GM18870 (cell line): ENCODE data around the gene WDR27.
"Not testable (repeated sequence)": the region's sequence is repeated elsewhere in the genome, so short reads cannot be mapped to it uniquely, and the experiment has no call there.

ENCODE experiments used
- ATAC-seq: cut with Tn5 transposase; IDR thresholded peaks from one replicate; pipeline ENCODE4 v1.9.1; 2021; ENCODE audit warnings: moderate library complexity; ENCODE audit not compliant: unreplicated experiment

Gene WDR27

DNA sequence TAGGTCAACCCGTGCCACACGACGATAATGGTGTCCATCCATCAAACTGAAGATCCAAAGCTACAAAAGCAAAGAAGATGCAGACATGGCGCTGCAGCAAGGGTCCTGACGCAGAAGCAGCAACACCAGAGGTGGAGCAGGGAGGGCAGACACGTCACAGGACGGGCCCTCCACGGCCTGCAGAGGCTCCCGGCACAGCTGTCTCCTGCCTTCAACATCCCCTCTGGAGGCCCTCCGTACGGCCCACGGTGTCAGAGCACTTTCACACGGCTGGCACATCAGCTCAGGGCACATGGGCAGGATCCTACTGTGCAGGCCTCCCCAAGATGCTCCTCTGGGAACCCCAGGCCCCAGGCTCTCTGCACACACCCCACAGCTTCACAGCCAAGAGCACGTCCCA lies 37.6 kb downstream of the WDR27 start:
- no peak for ATAC-seq

DNA sequence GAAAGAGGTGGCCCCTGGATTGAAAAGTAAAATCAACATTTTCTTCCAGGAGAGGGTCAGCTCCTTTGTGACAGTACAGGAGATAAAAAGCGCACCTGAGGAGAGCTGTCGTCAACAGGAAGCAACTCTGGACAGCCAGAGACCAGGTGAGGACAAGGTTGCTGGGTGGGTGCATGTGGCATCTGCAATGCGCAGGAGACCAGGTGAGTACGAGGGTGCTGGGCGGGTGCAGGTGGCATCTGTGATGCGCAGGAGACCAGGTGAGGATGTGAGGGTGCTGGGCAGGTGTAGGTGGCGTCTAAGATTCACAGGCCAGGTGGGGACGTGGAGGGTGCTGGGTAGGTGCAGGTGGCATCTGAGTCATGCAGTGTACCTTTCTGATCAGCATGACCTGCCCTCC lies 38.4 kb downstream of the WDR27 start:
- no peak for ATAC-seq

DNA sequence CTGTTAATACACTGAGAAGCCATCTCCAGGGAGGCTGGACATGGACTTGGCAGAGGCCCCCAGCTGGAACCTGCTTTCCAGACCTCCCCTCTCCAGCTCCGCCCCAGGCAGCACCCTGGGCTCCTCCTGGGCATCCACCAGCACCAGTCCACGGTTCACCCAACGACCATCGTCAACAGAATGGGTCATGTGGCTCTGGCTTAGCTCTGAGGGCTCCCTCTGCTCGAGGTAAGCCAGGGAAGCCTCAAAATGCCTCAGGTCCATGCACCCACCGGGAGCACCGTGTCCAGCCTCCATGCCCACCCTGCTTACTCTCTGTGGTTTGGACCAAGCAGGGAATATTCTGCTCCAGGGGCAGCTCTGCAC lies 40.5 kb downstream of the WDR27 start:
- ATAC-seq, result no peak

DNA sequence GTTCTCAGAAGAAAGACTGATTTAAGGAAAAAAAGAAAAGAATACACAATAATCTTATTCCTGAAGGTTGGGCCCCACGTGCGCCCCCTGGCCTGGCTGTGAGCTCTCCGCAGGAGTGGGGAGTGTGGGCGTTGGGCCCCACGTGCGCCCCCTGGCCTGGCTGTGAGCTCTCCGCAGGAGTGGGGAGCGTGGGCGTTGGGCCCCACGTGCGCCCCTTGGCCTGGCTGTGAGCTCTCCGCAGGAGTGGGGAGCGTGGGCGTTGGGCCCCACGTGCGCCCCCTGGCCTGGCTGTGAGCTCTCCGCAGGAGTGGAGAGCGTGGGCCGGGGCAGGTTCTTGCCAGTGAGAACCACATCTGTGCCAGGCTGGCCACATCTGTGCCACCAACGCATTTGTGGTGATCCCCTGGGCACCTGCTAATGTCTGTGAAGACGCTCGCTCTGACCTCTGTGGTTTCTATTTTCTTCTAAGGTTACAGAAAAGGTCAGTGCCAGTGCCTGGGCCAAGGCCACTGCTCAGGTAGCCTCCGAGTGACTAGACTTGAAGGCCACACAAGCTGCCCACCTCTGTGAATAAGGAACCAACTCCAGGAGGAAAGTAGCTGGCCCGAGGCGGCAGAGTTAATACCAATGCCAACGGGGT lies 41.0 kb downstream of the WDR27 start:
- ATAC-seq, result no peak

DNA sequence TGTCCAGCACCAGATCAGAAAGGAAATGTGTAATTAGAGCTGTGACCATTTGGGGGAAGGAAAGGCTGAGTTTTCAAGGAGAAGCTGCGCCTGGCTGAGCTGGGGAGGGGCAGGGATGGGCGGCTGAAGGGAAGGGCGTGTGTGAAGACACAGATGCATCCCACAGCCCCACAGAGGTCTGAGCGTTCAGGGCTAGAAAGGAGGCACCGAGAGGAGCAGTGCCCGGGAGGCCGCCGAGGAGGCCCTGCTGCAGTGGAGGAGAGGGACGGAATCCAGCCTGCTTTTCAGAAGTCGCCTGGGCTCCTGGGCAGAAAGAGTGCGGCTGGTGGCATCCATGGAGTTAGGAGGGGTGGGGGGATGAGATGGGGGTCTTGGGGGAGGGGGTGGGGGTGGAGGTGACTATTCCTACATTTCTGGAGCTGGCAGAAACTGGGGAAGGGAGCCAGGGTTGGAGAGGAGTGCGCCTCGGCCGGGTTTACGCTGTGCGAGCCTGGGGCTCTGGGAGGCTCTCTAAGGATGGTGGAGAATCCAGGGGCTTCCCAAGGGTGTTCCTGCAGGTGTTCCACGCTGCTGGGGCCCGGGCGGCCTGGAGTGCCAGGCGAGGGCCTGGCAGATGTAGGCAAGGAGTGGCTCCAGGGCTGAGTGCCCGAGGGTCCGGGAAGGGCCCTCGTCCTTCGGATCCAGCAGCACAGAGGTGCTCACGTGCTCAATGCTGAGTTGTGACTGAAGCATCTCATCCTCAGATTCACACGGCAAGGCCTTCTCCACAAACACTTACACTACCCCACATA lies 41.8 kb downstream of the WDR27 start:
- ATAC-seq, result no peak

DNA sequence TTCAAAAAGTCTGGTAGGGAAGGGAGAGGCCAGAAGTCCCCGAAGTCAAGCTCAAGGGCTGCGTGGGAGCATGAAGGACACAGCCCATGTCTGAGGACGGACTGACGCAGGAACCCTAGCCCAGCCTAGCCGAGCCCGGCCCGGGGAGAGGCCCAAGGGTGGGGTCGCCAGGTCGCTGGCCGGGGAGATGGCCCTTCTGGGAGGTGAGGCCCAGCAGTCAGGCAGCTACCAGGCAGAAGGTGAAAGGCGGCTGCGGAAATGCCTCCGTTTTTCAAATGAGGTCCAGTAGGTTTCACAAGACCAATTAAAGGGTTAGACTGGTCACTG lies 44.6 kb downstream of the WDR27 start:
- ATAC-seq, result no peak

DNA sequence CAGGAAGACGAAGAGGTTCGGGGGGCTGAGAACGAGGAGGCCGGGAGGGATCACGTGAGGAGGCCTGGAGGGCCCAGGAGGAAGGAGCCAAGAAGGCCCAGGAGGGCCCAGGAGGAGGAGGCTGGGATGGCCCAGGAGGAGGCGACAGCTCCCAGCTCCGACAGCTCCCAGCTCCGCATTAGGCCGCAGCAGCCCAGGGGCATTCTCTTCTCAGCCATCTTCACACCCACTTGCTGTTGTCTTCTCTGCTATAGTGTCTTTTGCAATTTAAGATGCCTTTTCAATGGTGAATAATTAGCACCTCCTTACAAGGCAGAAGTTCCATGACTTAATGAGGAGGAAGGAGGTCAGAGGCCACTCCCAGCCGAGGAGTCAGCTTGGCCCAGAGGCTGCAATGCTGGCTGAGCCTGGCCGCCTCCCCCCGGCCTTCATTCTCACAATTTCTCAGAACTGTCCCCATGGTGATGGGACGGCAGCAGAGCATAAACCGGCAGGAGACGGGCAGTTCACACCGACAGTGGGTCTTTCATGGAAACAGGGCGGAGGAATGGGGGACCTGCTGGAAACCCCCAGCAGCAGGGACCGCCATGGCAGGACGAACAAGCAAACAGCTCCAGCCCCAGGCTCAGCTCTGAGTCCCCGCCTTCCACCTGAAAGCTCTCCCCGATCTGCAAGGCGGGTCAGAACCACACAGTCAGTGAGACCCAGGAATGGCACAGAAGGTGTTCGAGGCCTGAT lies 45.1 kb downstream of the WDR27 start:
- no peak for ATAC-seq

DNA sequence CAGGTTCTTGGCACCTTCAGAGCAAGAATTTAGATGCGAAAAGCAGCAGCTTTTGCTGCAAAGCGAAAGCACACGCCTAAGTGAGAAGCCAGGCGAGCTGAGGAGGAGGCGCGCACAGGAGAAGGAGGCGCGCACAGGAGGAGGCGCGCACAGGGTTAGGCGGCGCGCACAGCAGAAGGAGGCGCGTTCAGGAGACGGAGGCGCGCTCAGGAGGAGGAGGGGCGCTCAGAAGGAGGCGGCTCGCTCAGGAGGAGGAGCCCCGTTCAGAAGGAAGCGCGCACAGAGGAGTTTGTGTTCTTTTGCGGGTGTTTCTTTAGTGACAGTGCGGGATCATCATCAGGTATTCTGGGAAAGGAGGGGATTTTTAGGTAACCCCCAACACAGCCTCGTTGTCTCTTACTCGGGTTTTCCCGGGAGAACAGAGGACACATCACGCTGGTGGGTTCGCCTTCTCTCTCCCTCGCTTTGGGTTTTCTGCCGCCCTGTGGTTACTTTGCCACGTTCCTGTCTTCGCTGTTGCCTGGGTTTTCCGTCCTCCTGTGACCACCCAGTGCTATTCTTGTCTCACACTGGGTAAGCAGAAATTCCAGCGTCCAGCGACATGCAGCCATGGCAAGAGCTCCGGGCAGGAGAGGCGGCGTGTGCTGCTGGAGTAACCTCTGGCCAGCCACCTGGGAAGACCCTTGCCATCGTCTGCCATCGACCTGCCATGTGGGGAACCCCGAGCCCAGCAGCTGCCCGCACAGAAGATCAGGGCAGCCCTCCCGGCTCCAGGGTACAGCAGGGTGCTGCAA lies 47.0 kb downstream of the WDR27 start:
- peak; percentile 66 for ATAC-seq

DNA sequence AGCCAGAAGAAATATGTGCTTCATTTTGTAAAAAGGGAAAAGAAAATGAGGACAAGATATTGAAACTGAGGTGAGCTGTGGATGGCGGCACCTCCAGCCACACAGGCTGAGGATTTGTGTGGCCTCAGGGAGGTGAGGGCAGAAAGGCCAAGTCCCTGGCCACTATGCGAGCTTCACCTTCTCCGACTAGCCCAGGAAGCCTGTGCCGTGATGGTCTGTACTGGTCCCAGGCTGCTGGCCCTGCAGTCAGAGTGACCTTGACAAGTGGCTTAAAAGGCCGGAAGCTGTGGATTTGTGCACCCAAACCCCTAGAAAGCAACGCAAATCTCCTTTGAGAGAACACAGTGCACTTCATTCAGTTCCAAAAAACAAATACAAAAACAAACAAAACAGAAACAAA lies 48.1 kb downstream of the WDR27 start:
- no peak for ATAC-seq

DNA sequence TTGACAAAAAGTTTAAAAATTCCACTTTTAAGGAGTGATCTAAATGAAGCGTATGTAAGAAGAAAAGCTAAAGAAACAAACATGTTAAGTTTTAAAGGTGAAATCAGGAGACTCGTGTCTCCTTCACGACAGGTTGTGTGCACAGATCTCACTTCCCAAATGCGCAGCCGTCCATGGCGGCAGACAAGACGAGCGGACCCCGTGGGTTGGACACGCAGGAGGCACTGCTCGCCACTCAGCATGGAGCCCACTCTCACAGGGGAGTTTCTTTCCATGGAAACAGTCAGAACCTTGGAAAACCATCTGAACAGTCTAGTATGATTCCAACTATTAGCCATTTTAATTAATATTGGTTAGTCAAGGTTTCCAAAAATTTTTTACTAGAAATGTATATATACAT lies 48.9 kb downstream of the WDR27 start:
- ATAC-seq, result no peak

DNA sequence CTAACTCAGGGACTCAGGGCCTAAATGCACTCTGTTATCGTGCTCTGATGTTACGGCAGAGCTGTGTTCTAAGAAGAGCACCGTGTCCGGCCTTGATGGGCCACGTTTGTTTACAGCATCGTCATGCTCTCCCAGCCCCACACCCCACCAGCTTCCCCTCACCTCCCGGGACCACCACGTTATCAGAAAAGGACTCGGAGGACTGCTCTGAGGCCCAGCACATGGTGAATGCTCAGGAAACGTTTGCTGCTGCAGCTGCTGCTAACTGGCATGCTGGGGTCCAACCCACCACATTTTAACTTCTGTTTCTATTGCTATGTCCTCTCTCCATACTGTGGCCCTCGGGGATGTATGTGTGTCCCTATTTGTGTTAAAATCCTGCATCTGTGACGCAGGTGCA lies 50.3 kb downstream of the WDR27 start:
- ATAC-seq, result no peak

DNA sequence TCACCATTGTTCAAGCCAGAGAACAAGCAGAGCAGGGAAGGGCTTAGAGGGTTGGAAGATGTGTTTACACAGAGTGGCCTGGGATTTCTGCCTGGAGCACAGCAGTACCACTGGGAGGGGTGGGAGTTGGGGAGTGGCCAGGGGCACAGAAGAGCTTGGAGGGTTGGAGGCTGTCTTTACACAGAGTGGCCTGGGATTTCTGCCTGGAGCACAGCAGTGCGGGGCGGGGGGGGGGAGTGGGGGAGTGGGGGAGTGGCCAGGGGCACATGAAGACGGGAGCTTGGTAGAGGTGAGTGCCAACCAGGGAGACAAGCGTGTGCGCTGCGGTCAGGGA lies 50.9 kb downstream of the WDR27 start:
- no peak for ATAC-seq

DNA sequence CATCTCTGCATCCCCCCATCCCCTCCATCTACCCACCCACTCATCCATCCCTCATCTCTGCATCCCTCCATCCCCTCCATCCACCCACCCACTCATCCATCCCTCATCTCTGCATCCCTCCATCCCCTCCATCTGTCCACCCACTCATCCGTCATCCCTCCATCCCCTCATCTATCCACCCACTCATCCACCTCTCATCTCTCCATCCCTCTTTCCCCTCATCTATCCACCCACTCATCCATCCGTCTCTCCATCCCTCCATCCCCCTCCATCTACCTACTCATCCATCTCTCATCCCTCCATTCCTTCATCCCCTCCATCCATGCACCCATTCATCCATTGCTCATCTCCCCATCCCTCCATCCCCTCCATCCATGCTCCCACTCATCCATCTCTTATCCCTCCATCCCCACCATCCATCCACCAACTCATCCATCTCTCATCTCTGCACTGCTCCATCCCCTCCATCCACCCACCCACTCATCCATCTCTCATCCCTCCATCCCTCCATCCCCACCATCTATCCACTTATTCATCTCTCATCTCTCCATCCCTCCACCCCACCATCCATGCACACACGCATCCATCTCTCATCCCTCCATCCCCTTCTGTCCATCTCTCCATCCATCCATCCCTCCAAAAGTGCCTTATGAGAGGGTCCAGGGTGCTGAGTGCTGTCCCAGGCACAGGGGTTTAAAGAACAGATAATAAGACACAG lies 51.4 kb downstream of the WDR27 start:
- ATAC-seq, result no peak

DNA sequence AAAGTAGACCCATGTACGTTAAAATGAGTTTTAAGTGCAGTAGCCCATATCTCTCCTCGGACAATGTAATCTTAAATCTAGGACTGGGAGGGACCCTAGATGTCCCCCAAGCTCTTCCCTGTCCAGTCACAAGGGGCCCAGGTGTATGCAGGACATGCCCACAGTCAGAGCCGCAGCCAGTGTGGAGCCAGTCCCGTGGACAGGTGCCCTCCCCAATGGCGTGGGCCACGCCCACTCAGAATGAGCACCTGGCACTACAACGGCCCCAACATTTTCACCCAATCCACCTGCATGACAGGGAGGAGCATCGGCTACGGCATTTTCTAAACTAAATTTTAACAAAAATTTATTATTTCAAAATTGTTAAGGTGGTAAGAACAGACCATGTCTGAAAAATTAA lies 53.2 kb downstream of the WDR27 start:
- ATAC-seq, result no peak

DNA sequence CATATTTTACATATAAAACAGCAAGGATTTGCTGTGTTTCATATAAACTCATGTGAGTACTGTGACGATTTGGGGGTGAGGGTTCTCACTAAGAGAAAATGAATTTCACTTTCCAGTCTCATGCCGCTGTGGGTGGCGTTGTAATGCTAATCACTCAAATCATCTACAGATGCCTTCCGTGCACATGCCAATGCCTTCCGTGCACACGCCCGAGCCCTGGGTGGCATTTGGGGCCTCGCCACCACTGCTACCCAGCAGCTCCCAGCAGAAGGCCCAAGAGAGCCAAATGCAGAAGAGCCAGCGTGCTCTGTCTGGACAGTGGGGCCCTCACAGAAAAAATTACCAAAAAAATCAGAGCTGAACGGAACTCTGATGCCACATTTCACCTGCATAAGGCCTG lies 53.7 kb downstream of the WDR27 start:
- ATAC-seq, result no peak

DNA sequence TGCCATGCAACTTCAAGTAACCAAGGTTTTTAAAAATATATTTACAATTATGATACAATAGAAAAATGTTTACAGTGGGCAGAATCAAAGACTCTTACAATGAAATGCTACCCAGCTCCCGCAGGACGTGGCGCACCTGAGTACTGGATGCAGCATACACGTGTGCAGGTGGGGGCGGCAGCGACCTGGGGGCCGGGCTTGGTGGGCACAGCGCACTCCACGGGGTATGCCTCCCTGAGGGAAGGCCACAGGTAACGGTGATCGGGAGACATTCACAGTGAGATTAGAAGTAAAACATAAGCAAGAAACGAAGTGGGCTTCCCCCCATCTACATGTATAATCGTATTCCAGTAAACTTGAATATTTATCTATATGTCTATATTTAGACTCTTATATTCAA lies 54.2 kb downstream of the WDR27 start:
- no peak for ATAC-seq

DNA sequence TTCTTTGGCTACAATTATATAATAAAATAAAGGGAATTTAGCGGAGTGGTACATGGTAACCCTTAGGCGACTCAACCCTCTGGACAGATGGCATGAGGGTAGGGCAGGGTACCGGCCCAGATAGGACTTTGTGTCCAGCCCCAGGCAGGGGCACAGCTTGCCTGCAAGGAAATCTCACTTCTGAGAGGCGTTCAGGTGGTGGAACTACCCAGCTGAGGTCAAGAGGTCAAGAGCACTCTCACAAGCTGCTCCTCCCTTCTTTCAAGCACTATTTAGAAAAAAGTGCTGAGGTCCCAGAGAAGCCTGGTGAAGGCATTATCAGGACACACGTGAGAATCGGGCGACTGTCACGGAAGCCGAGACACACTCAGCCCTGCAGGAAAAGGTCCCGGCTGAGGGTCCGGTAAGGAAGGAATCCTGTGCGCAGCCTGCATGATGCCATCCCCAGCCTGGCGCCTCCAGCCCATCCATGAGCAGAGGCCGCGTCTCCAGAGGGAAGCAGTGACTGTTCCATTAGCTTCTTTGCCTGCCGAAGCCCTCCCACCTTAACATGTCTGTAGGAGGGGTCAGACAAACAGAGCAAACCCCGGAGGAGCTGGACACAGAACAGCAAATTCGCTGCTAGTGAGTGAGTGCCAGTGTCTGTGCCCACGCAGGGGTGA lies 54.8 kb downstream of the WDR27 start:
- ATAC-seq, result no peak

DNA sequence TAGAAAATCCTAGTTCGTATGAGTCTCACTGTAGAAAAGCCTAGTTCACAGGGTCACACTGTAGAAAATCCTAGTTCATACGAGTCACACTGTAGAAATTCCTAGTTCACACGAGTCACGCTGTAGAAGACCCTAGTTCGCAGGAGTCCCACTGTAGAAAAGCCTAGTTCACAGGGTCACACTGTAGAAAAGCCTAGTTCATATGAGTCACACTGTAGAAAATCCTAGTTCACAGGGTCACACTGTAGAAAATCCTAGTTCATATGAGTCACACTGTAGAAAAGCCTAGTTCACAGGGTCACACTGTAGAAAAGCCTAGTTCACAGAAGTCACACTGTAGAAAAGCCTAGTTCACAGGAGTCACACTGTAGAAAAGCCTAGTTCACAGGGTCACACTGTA lies 56.4 kb downstream of the WDR27 start:
- ATAC-seq, result not testable (repeated sequence)

DNA sequence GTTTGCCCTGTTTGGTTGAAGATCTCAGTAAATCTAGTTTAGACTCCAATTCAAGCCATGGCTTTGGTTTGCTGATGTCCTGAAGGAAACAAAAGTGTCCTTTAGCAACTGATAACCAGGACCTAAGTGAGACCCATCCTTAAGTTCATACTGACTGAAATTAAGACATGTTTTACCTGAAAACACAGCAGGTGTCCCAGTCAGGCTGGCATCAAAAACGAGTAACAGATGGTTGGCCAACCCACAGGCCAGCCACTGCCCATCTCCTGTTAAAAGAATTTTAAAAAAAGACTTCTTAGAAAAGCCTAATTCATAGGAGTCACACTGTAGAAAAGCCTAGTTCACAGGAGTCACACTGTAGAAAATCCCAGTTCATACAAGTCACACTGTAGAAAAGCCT lies 58.3 kb downstream of the WDR27 start:
- ATAC-seq, result no peak

DNA sequence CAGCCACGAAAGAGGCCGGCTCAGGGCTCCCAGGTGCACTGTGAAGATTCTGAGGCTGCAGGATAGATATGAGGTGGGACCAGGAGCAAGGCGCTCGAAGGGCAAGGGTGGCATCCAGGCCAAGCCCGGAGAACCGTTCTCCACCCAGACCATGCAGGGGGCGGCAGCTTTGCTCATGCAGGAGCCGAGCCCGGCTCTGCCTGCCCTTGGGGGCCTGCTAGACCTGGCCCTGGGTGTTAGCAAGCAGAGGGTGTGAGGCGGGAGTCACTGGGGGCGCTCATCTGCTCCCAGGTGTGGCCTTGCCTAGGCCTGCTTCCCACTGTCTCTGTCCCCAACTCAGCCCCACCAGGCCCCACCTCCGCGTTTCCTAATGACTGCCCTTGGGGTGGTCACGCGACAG lies 59.4 kb downstream of the WDR27 start:
- ATAC-seq, result no peak
